Effector CD4-positive, alpha-beta T cell (primary cell): Measurements from ENCODE around the gene CLASP1.
"Not testable (repeated sequence)": the region's sequence is repeated elsewhere in the genome, so short reads cannot be mapped to it uniquely, and the experiment has no call there.

Experiments used
- DNase-seq: peaks from one replicate; pipeline ENCODE4 v3.0.0-alpha.2; 2020

Gene CLASP1

DNA sequence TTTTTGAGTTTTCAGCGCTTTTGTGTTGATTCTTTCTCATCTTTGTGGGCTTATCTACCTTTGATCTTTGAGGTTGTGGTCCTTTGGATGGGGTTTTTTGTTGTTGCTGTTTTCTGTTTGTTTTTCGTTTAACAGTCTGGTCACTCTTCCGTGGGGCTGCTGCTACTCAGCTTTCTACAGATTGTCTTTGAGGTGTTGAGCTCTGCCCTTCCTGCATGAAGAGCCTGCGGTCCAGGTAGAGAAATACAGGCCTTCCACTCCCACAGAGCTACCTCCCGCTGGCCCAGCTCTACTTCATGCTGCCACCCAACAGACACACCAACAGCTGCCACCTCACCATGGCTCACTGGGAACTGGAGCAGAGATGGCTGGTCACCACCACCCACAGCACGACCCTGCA is 180.3 kb downstream of the CLASP1 start:
- DNase-seq, result no peak

DNA sequence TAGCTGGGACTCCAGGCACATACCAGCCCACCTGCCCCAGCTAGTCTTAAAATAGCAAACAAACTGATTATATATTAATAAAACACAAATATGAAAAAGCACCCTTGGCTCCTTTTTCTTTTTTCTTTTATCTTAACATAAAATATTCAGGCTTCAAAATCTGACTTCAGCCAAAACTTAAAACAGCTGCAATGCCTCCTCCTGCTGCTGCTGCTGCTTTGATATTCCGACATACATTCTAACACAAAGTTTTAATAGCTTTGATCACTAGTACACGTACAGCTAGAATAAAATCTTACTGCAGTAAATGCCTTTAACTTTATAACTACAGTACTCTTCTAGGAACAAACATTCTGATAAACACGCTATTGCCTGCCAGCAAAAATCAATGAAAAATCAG is 190.0 kb downstream of the CLASP1 start:
- no peak for DNase-seq

DNA sequence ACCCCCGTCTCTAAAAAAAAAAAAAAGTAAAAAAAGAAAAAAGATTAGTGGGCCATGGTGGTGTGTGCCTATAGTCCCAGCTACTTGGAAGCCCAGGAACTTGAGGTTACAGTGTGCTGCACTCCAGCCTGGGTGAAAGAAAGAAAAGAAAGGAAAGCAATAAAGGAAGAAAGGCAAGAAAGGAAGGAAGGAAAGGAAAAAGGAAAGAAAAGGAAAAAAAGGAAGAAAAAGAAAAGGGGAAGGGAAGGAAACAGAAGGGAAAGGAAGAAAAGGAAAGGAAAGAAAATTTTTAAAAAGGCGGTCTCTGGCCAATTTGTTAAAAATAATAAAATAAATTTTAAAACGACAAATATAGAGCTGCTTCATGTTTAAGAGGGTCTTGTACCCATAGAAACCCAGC is 192.9 kb downstream of the CLASP1 start:
- DNase-seq, result no peak

DNA sequence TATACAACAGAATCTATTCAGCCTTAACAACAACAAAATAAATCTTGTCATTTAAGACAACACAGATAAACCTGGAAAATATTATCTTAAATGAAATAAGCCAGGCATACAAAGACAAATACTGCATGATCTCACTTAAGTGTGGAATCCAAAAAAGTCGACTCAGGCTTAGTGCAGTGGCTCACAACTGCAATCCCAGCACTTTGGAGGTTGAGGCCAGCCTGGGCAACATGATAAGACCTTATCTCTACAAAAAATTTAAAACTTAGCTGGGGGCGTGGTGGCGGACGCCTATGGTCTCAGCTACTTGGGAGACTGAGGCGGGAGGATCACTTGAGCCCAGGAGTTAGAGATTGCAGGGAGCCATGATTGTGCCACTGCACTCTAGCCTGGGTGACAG is 193.8 kb downstream of the CLASP1 start:
- no peak for DNase-seq

DNA sequence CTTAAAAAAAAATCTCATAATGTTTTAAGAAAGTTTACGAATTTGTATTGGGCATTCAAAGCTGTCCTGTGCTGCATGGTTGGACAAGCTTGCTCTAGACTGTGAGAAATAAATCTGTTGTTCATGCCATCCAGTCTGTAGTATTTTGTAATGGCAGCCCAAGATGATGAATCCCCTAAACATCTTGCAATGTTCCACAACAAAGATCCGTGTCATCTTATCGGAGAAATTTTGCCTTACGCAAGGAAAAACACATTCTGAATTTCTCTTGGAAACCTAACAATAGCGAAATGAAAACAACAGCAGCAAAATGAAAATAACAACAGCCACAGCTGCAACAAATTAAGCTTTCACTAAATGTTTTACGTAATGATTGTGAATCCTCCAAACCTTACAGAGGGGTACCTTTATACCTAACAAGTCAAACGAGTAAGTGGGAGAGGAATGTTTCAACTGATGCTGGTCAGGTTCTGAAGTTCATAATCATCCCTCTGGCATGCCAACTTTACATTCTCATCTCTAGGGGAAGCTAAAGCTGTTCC is 194.6 kb downstream of the CLASP1 start:
- DNase-seq, result no peak

DNA sequence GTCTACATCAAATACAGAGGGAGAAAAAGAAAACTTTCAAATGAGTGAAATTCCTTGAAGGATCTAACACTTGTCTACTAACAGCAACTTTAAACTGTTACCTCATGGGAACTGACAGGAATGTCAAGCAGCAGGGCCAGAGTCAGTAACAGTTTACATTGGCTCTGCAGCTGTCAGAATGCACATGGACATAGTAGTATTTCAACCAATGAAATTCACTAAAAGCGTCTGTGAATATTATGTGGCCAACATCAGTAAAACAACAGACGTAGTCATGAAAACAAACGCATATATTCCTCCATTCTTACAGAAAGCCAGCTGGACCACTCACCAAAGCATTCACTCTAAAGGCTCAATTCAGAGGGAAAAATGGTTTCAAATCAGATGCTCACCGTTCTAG is 197.9 kb downstream of the CLASP1 start:
- no peak for DNase-seq

DNA sequence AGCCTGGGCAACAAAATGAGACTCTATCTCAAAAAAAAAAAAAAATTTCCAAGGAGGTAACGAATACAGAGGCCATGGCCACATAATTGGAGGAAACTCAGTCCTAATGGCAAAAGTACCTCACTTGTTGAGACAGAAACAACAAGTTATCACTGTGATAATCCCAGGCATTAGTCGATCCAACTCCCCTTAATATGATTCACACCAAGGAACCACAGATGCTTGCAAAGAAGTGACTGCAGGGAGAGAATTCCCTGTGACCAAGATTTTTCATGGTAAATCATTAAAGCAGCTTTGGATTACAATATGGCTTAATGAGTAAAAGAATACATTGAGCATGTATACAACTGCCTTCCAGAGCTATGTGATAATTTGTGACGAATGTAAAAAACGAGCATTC is 199.0 kb downstream of the CLASP1 start:
- no peak for DNase-seq

DNA sequence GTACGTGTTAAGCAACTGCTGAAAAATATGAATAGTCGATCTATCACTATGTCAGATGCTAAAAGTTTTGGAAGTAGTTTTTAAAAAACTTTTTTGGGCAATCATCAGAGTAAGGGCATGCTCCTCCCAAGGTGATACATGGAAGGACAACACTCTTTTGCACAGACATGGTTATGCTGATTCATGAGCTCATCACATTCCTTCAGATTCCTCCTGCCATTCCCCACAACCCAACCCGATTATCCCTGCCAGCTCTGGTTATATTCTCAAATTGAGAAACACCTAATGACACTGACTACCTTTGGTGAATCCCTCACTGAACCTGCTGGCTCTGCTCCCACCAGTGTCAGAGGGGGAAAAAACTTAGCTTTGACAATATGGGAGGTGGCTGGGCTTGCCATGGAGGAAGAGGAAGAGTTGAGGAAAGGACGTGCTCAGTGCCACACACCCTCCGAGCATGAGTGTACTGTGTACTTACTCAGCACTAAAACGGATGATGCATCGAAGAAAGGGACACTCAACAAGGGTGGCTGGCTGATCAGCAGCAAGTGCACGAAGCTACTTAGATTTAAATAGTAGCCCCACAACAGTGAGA is 202.5 kb downstream of the CLASP1 start:
- DNase-seq, result no peak

DNA sequence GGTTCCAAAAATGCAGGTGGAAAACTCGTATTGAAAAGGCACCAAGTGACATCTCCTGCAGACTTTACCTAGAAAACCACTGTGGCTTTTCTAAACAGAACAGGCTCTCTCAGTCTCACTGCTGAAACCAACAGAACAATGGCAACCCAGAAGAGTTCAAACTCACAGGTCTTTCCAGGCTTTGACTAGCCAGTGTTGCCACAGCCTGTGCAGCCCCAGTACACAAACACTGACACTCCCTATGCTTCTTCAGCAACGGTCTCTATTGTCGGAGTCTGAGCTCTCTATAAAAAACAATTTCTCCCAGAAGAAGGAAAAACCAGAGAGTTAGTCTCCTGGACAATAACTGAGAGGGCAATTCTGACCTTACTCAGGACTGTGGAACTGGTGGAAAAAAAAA is 206.4 kb downstream of the CLASP1 start:
- no peak for DNase-seq

DNA sequence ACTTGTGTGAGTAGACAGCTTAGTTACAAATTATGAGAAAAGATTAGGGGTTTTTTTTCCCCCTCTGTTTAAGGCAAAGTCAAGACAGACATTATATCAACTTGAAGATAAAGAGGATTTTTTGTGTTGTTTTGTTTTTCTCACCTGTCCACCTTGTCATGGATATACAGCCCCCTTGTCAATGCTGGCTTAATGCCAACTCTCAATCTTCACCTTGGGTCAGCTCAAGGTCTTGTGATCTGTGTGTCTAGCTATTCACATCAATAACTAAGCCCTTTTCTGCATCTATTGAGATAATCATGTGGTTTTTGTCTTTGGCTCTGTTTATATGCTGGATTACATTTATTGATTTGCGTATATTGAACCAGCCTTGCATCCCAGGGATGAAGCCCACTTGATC is 211.0 kb downstream of the CLASP1 start:
- DNase-seq, result not testable (repeated sequence)

DNA sequence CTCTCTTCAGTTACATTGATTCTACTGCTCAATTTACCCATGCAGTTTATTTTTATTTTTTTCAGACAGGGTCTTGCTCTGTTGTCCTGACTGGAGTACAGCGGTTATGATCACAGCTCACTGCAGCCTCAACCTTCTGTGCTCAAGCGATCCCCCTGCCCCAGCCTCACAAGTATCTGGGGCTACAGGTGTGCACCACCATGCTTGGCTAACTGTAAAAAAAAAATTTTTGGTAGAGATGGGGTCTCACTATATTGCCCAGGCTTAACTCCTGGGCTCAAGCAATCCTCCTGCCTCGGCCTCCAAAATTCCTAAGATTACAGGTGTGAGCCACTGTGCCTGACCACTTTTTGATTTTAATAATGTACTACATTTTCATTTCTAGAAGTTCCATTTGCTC is 212.3 kb downstream of the CLASP1 start:
- DNase-seq, result no peak

DNA sequence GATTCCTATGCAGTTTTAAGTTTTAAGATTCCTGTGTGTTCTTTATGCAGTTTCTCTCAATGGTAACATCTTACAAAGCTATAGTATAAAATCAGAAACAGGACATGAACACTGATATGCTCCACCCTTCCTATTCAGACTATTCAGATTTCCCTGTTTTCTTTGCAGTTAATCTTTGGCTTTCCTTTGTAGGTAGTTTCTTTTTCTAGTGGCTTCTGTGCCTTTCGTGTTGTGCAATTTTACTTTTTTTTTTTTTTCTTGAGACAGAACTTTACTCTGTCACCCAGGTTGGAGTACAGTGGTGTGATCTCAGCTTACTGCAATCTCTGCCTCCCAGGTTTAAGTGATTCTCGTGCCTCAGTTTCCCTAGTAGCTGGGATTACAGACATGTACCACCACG is 213.5 kb downstream of the CLASP1 start:
- DNase-seq, result no peak

DNA sequence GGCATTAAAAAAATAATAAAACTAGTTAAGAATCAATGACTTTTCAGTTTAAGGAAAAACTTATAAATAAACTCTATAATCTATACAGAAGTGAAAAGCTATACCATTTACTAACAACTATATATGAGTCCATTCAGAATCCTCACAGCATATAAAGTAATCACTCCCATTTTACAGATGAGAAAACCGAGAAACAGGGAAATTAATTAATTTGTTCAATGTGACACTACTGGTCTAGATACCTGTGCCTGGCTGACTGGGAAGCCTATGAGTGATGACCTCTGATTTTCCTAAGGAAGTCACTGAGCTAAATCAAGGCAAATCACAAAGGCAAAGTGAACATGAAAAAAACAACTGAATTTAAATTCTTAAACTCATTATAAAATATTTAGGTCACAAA is 218.0 kb downstream of the CLASP1 start:
- DNase-seq, result no peak

DNA sequence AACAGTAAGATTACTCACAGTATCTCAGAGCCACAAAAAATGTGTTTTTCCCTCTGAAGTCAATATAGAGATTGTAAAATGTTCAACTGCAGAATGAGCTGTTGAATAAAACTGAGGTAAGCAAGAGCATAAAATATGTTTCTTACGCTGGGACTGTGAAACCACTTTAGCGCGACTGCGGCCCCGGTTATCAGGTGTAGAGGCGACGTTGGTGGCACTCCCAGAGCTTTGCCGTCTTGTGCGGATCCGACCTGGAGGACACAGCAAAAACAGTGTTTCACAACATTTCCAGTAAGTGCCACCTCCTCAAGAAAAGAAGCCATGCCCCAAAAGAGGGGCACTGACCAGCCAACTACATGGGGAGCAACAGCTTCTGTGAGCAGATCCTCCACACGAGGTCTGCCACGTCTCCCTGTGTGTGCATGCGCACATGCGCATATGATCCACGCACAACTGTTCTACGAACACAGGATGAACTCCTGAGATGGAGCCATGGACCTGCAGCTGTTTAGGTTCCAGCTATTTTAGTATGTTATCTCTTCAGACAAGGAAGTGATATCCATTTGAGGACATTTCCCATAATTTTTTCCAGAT is 219.2 kb downstream of the CLASP1 start:
- no peak for DNase-seq

DNA sequence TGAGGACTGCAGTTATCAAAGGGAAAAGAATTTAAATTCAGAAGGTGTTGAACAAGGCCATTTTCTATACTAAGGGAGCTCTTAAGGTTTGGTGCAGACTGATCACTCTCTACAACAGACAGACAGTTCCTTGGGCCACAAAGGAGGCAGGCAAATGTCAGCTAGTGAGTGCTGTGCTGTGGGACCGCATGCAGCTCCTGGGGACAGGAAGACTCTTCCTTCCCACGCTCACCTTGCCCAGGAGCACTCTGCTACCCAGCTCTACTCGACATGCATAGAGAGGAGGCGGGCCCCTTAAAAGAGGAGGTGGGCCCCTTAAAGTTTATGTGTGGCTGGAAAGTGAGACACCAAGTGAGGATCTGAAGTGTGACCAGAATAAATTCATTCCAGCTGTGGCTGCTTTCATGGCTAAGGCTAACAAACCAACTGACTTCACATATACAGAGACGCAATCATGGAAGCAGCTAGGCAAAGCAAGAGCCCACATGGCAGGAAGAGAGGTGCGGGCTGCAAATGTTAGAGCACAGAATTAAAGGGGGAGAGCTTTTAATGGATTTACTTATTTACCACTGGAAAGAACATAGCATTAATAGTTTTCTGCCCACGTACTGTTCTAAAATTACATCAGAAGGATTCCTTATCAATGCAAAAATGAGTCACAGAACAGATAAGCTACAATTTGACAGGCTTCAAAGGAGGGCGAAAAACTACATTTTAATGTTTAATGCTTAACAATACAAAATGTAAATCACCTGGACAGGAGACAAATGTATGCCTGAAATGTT is 220.0 kb downstream of the CLASP1 start:
- DNase-seq, result no peak

DNA sequence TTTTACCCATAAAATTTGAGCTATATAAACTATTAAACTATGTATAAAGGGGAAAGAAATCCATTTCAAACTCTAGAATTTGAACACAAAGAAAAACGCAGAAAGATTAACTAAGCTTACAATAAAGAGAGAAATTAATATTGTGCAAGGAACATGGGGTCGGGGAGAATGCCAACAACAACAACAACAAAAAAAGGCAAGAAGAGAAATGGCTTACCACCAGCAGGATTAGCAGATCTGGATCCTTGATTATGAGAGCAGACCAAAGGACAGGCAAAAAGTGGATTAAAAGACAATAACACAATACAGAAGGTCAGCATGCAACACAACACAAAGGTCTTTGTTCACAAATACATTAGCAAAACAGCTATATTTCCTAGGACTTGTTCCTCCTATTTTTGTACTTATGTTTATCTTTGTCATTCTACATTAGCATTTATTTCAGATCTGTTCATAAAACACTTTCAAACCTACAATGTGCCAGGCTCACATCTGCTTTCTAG is 222.0 kb downstream of the CLASP1 start:
- DNase-seq, result no peak

DNA sequence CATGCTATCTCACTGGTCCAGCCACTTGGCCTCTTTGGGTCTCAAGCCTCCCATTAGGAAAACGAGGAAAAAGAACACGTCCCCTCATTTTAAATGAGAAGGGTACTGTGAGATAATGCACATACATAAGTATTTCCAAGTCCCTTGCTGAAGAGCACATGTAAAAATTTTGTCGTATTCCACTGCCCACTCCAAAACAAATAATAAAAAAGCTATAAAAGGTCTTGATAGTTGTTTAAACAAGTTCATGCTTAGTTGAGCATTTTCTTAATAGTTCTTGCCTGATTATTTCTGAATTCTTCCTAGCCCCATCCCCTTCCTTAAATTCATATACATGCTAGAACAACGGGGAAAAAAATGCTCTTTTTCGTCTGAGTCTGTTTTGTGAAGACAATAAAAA is 228.8 kb downstream of the CLASP1 start:
- no peak for DNase-seq

DNA sequence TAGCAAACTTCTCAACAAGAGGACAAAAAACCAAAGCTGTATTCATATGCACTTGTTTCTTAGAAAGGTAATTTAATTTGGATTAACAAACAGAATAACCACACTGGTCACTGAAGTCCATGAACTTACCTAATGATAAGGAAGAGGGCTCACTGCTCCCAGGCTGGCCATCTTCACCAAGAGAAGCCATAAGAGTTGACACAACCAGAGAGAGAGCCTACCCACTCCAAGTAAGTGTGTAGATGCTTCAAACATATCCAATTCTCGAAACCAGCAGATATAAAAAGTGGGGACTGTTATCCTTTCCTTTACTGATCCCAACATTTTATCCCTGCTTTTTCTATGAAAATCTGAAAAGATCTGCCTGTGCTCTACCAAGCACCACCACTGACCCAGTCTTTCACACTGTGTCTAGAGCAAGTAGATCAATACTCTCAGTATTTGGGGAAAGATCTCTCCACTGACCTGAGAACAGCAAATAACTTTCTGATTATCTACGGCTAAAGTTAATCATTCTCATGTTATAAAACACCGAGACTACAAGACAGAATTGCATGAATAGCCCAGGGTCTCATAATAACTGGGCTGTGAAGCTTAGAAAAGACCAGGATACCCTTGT is 230.1 kb downstream of the CLASP1 start:
- DNase-seq, result no peak

DNA sequence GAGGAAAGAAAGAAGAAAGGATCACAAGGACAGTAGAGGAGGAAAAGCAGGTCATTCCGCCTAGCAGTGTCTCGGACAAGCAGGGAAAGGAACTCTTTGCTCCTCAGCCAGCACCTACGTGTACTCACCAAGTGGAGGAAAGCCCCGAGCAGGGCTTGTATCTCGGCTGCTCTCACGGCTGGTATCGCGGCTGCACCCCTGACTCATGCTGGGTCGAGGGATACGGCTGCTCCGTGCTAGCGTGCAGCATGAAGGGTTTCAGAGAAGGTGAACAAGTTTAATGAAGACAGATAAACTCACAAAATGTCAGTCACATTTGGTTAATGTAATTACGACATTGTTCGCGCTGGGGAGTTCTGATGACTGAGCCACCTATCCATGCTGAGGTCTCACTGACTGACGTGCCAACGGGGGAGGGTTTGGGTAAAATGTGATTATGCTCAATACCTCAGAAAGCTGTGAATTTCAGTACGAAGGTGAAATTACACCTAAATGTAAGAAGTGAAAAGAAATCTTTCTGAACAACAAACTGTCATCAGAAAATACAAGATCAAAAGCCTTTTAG is 230.7 kb downstream of the CLASP1 start:
- no peak for DNase-seq

DNA sequence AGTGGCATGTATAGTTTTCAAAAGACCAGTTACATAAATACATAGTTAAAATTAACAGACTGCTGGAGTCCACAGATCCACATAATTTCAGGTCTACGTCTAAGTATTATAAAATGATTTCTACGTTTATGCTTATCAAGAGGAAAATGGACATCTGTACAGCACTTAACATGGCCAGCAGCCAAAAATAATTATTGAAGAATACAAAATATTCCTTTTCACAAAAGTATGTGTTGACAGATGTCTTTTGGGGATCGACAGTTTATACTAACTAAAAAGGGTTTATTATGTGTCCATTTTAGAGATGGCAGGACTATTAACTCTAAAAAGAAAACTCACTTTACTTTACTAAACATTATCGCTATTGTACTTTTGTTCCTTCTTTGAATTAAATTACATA is 231.4 kb downstream of the CLASP1 start:
- no peak for DNase-seq

DNA sequence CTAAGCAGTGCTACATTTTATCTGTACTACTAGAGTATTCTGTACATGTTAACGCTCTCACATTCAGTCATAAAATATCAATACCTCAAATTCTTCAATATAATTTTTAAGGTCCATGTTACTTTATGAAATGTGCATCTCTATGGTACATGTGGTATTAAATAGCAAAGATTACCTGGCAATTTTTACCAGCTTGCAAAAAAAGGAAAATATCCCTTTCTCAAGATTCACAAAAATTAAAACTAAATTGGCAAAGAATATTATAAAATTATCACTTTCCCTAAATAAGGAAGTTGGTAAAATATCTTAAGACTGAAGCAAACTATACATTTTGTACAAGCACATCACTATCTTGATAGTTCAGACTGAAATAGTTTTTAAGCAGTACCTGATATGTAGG is 233.5 kb downstream of the CLASP1 start:
- no peak for DNase-seq

DNA sequence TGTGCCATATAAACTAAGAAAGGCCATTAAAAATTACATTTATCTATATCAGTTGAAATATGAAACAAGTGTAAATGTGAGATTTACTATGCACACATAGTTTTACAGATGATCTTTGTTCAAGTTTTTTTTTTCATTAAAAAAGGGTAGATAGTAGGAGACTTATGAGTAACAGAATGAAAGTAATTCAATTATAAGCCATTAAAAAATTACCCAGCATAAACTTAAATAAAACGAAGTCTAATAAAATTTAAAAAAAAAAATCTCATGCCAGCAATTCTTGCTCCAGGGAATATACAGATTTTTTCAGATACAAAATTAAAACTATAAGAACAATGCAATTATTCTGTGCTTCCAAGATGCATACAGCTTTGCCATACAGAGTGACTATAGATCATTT is 236.9 kb downstream of the CLASP1 start:
- DNase-seq, result no peak

DNA sequence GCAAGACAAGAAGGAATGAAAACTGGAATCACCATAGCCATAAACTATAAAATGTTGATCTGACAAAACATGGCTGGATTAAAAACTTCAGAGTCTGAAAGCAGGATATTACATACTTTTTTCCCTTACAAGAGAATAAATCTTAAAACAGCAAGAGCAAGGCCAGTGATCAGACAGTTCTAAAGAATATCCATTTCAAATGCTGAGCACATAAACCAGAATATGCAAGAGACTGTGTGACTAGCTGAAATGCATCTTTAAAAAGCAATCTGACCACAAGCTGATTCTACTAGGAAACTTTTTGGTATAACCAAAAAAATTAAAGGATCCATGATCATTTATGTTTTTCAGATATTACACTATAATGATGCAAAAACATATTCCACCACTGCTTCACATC is 239.3 kb downstream of the CLASP1 start:
- DNase-seq, result no peak
